Measurements from ENCODE around the gene MROH2A. TPM values are rescaled to one million over a fixed set of nuclear protein-coding genes. Genes with fewer than 3 reads are reported as not detected.

Gene MROH2A
- total and polyA plus RNA-seq, 9 of the 15 experiments (the other 6 are each of a cell fraction or from before 2014, with no cell fraction given), result 0.03 TPM; not detected in 8

DNA sequence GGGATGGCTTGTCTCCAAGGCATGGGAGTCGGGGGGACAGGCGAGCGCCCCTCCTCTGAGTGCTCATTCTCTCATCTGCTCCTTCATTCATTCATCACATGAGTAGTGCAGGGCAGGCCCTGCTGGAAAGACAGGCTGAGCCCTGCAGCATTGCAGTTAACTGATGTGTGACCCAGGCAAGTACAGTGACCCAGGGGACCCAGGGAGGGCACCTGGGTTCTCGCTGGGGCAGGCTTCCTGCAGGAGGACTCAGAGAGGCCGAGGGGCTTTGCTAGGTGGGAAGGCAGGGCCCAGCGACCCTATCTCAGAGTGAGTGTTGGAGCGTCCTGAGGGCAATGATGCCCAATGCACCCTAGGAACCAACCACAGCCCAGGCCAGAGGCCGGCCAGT is 45.6 kb downstream of the MROH2A start:
- DNase-seq (ENCODE audit: extremely low read depth in 1 of 4, low spot score in 3 of 4) (no peak), FAIRE-seq (no peak), ATAC-seq (no peak)
- ChIA-PET POLR2A (interaction anchor here (0.6 to 1.1 kb wide), 3 partner anchors 11 to 188 kb away, joined by 3 read pairs; partner anchors contain the start of gene UGT1A10), CTCF (ENCODE audit: low intra/inter-chr PET ratio) (no interaction called here)
- Histone ChIP-seq H2AFZ (ENCODE audit: low read depth, low read length) (no peak overlapping the region), H3K27ac (ENCODE audit: extremely low read depth, low read depth, low read length) (no peak overlapping the region), H3K9ac (ENCODE audit: insufficient read depth in 1 of 2, low read depth in 2 of 2, low read length in 2 of 2) (no peak overlapping the region), H3K9me1 (ENCODE audit: control insufficient read depth, insufficient read depth, low read length) (no peaks in the 10 kb centered on the region), H3K36me3 (ENCODE audit: control insufficient read depth, insufficient read depth, low read length) (no peaks in the 10 kb centered on the region), H3K27me3 (ENCODE audit: control insufficient read depth in 2 of 2, insufficient read depth in 2 of 2, low read length in 2 of 2) (peaks cover 2 to 45% of the 10 kb centered on the region in 2 experiments; a peak in 3 of 5 replicates), H3K4me3 (no peak overlapping the region), H3K9me3 (replicated peaks; ENCODE audit: control insufficient read depth, insufficient read depth, low read depth, low read length) (no peaks in the 10 kb centered on the region), H4K20me1 (replicated peaks; ENCODE audit: control insufficient read depth, insufficient read depth, low read length) (no peaks in the 10 kb centered on the region; the same call in 1 of the 2 replicates), H3K79me2 (ENCODE audit: control insufficient read depth, insufficient read depth, low read length) (no peaks in the 10 kb centered on the region), H3K4me1 (replicated peaks in 1 of 2; ENCODE audit: control insufficient read depth in 2 of 2, insufficient read depth in 2 of 2, low read length in 2 of 2) (peaks cover 0 to 3% of the 10 kb centered on the region in 2 experiments; a peak in 2 of 5 replicates), H3K4me2 (ENCODE audit: insufficient read depth, low read length) (no peak overlapping the region)
- 0% methylated on average over 4 of the region's 8 CpGs for WGBS (ENCODE audit: insufficient coverage, low coverage, missing lambda C conversion rate)
- BruUV-seq (replicated peaks), result no TSS peak
- intact Hi-C loops (cut with micrococcal nuclease), result no loop called here
- in situ Hi-C loops (cut with MboI), result no loop called here
- TF ChIP-seq, protein P1, sequence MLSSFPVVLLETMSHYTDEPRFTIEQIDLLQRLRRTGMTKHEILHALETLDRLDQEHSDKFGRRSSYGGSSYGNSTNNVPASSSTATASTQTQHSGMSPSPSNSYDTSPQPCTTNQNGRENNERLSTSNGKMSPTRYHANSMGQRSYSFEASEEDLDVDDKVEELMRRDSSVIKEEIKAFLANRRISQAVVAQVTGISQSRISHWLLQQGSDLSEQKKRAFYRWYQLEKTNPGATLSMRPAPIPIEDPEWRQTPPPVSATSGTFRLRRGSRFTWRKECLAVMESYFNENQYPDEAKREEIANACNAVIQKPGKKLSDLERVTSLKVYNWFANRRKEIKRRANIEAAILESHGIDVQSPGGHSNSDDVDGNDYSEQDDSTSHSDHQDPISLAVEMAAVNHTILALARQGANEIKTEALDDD (IDR thresholded peaks at IDR 0.05), result no peak
- TF ChIP-seq FUS (optimal IDR thresholded peaks at IDR 0.05; ENCODE audit: low read depth, low read length) (no peak), DIDO1 (tag; IDR thresholded peaks at IDR 0.05; ENCODE audit: low read depth) (no peak), ZNF384 (IDR thresholded peaks at IDR 0.05; ENCODE audit: low read depth, low read length) (no peak), CBX3 (IDR thresholded peaks at IDR 0.05; ENCODE audit: borderline replicate concordance in 1 of 2, low read length in 2 of 2) (no peak), PHB (CRISPR knock-in tag; IDR thresholded peaks at IDR 0.05) (no peak), LEF1 (IDR thresholded peaks at IDR 0.05) (no peak), KDM5B (IDR thresholded peaks at IDR 0.05; ENCODE audit: insufficient replicate concordance, low read depth, low read length) (no peak), RFX7 (CRISPR knock-in tag; IDR thresholded peaks at IDR 0.05) (no peak), RBBP5 (IDR thresholded peaks at IDR 0.05; ENCODE audit: borderline replicate concordance, insufficient read depth, low read length, poor library complexity, severe bottlenecking) (no peak), NONO (IDR thresholded peaks at IDR 0.05; ENCODE audit: low read depth in 2 of 2, low read length in 1 of 2) (no peak), PYGO2 (tag; IDR thresholded peaks at IDR 0.05) (no peak), FOXA1 (IDR thresholded peaks at IDR 0.05; ENCODE audit: borderline replicate concordance) (no peak), RBM22 (IDR thresholded peaks at IDR 0.05; ENCODE audit: low read depth, low read length, poor library complexity, severe bottlenecking) (no peak)
- TF ChIP-seq, protein P2, sequence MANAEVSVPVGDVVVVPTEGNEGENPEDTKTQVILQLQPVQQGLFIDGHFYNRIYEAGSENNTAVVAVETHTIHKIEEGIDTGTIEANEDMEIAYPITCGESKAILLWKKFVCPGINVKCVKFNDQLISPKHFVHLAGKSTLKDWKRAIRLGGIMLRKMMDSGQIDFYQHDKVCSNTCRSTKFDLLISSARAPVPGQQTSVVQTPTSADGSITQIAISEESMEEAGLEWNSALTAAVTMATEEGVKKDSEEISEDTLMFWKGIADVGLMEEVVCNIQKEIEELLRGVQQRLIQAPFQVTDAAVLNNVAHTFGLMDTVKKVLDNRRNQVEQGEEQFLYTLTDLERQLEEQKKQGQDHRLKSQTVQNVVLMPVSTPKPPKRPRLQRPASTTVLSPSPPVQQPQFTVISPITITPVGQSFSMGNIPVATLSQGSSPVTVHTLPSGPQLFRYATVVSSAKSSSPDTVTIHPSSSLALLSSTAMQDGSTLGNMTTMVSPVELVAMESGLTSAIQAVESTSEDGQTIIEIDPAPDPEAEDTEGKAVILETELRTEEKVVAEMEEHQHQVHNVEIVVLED (CRISPR knock-in tag; IDR thresholded peaks at IDR 0.05), result no peak
- TF ChIP-seq, protein P3, sequence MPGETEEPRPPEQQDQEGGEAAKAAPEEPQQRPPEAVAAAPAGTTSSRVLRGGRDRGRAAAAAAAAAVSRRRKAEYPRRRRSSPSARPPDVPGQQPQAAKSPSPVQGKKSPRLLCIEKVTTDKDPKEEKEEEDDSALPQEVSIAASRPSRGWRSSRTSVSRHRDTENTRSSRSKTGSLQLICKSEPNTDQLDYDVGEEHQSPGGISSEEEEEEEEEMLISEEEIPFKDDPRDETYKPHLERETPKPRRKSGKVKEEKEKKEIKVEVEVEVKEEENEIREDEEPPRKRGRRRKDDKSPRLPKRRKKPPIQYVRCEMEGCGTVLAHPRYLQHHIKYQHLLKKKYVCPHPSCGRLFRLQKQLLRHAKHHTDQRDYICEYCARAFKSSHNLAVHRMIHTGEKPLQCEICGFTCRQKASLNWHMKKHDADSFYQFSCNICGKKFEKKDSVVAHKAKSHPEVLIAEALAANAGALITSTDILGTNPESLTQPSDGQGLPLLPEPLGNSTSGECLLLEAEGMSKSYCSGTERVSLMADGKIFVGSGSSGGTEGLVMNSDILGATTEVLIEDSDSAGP (CRISPR knock-in tag; IDR thresholded peaks at IDR 0.05), result no peak
- TF ChIP-seq, protein P4, sequence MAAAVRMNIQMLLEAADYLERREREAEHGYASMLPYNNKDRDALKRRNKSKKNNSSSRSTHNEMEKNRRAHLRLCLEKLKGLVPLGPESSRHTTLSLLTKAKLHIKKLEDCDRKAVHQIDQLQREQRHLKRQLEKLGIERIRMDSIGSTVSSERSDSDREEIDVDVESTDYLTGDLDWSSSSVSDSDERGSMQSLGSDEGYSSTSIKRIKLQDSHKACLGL (CRISPR knock-in tag; IDR thresholded peaks at IDR 0.05; ENCODE audit: borderline replicate concordance, poor library complexity, severe bottlenecking), result no peak
- TF ChIP-seq, protein P5, sequence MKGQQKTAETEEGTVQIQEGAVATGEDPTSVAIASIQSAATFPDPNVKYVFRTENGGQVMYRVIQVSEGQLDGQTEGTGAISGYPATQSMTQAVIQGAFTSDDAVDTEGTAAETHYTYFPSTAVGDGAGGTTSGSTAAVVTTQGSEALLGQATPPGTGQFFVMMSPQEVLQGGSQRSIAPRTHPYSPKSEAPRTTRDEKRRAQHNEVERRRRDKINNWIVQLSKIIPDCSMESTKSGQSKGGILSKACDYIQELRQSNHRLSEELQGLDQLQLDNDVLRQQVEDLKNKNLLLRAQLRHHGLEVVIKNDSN (CRISPR knock-in tag; IDR thresholded peaks at IDR 0.05), result no peak
